ENCODE results near the gene HRC.
"Not testable (repeated sequence)": the region's sequence is repeated elsewhere in the genome, so short reads cannot be mapped to it uniquely, and the experiment has no call there.

Gene HRC

DNA sequence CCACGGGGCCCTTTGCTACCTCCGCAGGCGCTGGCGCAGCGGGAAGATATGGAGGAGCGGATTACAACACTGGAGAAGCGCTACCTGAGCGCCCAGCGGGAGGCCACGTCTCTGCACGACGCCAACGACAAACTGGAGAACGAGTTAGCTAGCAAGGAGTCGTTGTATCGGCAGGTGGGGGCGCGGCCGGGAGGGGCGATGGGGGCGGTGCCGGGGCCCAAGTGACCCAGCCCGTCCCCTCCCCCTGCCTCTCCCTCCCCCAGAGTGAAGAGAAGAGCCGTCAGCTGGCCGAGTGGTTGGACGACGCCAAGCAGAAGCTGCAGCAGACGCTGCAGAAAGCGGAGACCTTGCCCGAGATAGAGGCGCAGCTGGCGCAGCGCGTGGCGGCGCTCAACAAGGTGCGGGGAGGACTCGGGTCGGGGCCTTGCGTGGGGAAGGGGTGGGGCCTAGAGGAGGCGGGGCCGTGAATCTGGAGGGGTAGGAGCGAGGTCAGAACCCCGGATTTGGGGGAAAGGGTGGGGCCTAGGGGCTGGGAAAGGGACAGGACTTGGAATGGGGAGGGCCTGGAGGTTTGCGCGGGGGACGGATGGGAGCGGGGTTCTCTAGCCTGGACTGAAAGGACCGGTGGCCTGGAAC, 22.1 kb downstream of the HRC start:
- DNase-seq, result peak; percentile 78

DNA sequence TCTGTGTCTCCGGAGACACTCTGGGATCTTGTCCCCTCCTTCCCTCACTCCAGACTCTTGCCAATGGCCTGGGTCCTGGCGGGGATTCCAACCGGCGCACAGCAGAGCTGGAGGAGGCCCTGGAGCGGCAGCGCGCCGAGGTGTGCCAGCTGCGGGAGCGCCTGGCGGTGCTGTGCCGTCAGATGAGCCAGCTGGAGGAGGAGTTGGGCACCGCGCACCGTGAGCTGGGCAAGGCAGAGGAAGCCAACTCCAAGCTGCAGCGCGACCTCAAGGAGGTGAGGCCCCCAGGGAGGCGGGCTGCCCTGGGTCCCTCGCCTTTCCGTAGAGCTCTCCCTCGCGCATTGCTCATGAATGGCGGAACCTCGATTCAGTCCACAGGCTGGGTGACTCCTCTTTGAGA, 24.9 kb downstream of the HRC start:
- DNase-seq, result no peak

DNA sequence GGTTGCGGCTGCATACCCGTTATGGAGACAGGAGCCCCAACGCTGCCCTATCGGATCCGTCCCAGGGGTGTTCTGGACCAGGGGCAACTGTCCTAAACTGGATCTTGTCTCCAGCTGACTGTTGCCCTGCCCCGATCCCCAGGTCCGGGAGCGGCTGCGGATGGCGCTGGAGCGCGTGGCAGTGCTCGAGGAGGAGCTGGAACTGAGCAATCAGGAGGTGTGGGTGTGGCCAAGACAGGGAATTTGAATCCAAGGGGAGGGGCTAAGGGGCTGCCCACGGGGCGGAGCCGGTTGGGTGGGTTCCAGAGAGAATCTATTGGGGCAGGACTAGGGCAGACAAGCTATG, 26.0 kb downstream of the HRC start:
- peak; percentile 22 for DNase-seq

DNA sequence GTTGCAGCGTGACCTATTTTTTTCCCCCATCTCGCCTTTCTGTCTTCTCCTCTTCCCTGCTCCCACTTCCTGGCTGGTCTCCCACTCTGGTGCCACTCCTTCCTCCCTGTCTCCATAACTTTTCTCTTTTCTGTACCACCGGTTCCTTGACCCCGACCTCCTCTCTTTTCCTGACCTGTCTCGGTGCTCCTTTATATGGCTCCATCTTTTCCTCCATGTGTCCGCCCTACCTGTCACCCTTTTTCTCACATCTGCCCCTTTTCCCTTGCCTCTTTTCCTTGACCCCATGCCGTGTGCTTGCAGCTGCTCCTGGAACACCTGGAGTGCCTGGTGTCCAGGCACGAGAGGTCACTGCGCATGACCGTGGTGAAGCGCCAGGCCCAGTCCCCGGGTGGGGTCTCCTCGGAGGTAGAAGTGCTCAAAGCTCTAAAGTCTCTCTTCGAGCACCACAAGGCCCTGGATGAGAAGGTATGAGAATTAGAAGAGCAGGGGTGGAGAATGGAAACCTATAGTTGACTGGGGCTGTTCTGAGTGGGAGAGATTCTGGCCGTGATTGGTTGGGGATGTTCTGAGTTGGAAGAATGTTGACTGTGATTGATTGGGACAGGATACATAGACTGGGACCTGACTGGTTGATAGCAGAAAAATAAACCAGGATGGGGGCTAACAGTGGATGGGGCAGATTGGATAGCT, 26.5 kb downstream of the HRC start:
- peak; percentile 64 for DNase-seq

DNA sequence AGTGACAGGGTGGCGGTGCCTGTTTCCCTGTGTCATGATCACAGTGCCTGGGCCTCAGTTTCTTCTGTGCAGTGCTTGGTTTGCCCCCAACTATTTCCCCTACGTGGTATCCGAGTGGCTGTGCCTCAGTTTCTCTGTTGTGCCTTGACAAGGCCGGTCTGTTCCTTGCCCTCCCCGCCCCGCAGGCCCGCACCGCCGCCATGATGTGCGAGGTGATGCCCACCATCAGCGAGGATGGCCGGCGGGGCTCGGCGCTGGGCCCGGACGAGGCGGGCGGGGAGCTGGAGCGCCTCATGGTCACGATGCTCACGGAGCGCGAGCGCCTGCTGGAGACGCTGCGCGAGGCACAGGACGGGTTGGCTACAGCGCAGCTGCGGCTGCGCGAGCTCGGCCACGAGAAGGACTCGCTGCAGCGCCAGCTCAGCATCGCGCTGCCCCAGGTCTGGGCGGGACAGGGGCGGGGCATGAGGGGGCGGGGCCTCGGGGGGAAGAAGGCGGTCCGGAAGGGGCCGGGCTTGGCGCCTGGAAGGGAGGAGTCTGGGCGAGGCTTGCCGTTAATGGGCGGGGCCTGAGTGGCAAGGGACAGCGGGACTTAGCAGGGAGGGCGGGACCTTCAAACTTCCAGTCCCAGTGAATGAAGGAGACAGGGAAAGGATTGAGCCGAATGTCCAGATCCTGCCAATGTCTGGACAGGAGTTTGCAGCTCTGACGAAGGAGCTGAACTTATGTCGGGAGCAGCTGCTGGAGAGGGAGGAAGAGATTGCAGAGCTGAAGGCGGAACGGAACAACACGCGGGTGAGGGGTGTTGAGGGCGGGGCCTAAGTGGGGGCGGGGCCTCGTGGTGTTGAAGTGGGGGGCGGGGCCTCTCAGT, 27.3 kb downstream of the HRC start:
- peak; percentile 98 for DNase-seq

DNA sequence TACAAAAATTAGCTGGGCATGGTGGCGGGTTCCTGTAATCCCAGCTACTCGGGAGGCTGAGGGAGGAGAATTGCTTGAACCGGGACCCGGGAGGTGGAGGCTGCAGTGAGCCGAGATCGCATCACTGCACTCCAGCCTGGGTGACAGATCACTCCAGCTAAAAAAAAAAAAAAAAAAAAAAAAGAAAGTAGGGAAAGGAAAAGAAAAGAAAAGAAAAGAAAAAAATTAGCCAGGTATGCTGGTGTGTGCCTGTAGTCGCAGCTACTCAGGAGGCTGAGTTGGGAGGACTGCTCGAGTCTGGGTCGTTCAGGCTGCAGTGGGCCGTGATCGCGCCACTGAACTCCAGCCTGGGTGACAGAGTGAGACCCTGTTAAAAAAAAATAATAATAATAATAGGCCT, 28.0 kb downstream of the HRC start:
- not testable (repeated sequence) for DNase-seq

DNA sequence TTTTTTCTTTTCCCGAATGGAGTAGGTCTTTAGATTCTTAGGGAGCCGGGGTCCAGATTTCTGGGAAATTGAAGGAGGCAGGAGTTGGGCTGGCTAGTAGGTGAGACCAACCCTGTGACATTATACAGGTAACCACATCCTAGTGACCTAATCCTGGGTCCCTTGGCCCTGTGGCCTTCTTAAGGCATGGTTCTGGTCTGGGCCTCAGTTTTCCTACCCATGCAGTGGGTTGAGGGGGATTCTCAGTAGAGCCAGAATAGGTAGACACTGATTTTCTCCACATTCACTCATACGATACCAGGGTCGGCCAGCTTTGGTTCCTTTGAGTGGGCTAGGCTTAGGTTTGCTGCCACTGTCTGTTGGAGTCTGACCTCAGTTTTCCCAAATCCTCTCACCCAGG, 28.6 kb downstream of the HRC start:
- DNase-seq, result no peak

DNA sequence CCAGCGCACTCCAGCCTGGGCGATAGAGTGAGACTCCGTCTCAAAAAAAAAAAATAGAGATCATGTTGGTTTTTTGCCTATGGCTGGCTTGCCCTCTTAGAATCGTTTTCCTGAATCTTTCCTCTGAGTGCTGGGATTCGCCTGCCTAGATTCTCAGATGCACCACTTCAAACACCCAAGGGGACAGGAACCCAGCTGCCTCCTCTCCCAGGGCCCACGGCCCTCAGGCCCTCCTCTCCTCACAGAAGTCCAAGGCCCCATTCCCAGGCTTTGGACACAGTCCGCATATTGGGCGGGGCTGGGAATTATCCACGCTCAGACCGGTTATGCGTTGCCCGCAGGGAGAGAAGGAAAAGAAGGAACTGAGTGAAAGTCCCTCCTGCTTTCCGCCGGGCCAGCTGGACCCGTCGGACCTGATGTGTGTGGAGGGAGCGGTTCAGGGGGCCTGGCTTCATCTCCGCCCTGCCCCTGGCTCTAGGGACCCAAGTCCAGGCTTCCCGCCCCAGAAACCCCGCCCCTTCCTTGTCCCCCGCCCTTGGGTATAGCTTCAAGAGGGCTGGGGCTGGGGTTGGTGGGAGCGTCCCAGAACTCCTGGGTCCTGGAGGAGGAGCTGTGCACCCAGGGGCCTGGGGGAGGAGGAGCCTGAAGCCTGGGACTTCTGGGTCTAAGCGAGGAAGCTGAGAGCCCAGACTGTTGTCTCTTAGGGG, 30.0 kb downstream of the HRC start:
- peak; percentile 89 for DNase-seq

DNA sequence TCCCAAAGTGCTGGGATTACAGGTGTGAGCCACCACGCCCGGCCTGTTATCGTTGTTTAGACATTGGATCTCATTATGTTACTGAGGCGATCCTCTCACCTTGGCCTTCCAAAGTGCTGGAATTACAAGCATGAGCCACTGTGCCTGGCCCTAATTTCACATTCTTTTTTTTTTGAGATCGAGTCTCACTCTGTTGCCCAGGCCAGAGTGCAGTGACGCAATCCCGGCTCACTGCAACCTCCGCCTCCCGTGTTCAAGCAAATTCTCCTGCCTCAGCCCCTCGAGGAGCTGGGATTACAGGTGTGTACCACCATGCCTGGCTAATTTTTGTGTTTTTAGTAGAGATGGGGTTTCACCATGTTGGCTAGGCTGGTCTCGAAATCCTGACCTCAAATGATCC, 31.9 kb downstream of the HRC start:
- not testable (repeated sequence) for DNase-seq

DNA sequence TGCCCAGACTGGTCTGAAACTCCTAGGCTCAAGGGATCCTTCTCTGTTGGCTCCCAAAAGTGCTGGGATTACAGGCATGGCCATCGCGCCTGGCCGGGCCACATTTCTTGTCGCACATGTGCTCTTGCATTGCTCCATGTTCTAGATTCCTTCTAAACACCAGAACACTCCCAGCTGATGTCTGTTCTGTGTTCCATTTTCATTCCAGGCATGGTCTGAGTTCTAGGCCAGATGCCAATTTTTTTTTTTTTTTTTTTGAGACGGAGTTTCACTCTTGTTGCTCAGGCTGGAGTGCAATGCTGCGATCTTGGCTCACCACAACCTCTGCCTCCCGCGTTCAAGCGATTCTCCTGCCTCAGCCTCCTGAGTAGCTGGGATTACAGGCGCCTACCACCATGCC, 33.4 kb downstream of the HRC start:
- not testable (repeated sequence) for DNase-seq

DNA sequence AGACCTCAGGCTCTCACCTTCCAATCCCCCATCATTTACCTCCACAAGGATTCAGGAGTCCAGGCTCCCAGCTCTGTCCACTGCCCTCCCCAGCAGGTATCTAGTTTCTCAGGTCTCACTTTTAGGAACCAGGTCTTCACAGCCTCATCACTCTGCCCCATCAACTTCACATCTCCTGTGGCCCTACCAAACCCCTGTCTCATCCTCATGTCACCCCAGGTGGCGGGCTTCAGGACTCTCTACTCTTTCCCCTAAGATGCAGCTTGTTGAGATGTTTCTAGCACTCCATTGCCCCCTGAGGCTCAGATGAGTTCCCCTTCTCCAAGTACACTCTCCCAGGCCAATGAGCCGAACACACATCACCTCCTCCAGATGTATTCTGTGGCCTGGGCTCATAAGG, 34.3 kb downstream of the HRC start:
- no peak for DNase-seq

DNA sequence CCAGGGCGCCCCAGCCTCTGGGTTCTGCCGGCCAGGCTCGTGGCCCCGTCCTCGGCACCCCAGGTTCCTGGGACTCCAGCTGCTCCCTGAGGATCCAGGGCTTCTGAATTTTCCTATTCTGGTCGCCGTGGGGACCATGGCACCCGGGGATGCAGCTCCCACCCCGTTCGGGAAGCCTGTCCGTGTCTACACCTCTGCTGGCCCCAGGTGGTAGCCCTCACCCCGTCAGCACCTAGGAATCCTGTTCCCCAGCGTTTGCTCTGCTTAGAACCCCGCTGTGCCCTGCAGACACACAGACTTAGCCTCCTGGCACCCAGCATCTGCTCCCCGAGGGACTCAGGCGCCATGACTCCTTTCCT, 34.9 kb downstream of the HRC start:
- peak; percentile 44 for DNase-seq

DNA sequence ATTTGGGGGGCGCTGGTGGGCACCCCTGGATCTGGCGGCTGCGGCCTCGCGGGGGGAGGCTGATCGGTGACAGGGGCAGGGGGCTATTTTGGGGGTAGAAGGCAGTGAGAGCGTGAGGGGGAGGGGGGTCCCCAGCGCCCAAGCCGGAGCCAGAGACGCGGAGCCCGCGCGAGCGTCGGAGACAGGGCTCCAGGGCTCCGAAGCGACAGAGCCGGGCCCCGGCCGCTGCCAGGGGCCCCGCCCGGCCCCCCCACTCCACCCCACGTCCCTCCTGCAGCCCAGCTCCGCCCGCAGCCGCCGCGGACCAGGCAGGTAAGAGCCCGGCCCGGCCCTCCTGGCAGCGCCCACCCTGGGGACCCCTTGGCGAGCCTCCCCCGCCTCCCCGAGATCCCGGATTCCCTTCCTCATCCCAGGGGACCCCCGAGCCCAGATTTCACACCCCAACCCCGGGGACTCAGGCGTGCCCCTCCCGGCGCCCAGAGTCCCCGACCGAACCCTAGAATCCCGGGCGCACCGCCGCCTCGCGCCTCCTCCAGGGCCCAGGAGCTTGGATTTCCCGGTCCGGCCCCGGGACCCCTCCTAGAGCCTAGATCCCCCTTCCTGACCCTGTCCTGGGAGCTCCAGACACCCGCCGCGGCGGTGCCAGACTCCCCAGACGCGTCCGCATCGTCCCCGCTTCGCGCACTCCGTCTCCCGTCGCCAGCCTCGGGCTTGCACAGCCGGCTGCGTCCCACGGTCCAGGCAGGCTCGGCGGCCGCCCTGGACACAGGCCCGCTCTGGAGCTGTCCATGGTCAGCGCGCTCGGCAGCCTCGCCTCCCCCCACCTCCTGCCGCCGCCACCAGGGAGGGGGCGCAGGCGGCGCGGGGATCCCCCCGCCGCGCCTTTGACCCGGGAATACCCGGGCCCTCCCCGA, 35.5 kb downstream of the HRC start, which contains the start of gene PPFIA3:
TSS of gene PPFIA3 (plus strand) at position 134 of the 914 bp plus-strand sequence. CDS start 8,330 bp downstream, outside the sequence.
- DNase-seq, result peak; percentile 69

DNA sequence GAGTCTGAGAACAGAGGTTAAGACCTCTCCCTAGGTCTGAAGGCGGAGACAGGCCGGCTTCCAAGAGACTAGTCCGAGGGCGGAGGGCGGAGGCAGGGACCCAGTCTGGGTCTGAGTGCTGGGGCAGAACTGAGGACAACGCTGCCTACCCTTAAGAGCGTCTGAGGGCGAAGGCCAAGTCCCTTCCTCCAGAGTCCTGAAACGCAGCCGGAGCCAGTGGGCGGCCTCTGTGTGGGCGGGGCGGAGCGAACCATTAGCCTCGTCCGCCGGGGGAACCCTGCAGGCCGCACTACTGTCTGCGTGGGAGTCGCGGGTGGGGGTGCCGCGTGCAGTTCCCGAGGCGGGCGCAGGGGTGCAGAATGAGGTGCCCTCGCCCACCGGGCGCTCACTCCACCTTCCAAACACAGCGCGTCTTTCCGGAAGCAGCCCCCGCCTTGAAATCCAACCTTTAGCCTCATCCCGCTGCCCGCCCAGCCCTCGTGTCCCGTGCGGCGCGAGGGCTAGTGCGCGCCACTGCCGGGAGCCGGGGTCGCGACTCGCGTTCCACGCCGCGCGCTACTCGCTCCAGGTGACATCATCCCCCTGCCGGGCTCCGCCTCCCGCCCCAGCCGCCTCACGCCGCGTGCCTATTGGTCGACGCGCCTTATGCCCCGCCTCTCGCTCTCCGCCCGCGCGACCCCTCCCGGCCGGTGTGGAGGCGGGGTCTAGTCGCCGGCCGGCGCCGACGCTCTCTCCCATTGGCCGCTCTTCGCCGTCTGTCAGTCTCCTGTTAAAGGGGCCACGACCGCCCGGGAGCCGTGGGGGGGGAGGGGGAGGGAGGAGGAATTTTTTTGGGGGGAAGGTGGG, 36.4 kb downstream of the HRC start, which contains the start of gene C19orf73:
TSS of gene C19orf73 (minus strand) at position 579 of the 846 bp plus-strand sequence. CDS start at position 458, 121 bp downstream.
- DNase-seq, result peak; percentile 97

DNA sequence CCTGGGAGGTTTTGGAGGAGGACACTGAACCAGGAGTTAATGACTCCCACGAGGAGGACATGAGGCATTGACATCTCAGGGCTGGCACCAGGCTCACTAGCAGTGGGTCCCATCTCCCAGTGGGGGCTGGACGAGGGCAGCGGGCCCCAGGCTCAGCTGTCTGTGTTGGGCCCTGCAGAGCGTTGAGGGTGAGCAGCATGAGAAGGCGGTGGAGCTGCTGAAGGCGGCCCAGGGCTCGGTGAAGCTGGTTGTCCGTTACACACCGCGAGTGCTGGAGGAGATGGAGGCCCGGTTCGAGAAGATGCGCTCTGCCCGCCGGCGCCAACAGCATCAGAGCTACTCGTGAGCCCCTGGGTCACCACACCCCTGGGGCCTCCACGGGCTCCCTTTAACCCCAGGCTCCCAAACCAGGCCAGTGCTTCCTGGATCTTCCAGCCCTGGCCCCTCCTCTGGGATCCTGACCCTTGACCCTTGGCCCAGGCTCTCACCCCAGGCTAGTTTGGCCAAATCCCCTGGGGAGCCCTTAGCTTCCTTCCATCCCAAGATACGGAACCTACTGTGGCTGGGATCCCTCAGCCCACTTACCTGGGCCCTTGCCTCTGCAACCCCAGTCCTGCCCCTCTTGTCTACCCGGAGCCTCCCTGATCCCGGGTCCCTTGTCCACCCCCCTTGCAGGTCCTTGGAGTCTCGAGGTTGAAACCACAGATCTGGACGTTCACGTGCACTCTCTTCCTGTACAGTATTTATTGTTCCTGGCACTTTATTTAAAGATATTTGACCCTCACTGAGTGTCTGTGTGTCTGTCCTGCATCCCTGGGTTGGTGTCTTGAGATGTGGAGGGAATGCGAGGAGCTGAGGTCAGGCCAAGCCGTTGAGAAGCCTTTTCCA, 37.3 kb downstream of the HRC start:
- no peak for DNase-seq

DNA sequence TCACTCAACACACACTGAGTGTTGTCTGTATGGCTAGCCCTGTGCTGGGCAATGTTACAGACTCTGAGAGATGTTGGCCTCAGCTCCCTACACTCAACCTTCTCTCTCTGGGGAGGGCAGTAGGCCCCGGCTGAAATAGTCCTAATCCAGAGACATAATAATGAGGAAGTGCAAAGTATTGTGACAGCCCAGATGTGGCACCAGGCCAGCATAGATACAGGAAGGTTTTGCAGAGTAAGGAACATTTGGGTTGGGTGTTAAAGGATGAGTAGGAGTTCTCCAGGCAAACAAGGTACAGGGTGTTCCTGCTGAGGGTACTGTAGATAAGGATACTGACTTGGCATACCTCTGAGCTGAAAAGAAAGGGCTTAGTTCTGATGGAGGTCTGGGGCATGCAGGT, 38.7 kb downstream of the HRC start:
- no peak for DNase-seq

DNA sequence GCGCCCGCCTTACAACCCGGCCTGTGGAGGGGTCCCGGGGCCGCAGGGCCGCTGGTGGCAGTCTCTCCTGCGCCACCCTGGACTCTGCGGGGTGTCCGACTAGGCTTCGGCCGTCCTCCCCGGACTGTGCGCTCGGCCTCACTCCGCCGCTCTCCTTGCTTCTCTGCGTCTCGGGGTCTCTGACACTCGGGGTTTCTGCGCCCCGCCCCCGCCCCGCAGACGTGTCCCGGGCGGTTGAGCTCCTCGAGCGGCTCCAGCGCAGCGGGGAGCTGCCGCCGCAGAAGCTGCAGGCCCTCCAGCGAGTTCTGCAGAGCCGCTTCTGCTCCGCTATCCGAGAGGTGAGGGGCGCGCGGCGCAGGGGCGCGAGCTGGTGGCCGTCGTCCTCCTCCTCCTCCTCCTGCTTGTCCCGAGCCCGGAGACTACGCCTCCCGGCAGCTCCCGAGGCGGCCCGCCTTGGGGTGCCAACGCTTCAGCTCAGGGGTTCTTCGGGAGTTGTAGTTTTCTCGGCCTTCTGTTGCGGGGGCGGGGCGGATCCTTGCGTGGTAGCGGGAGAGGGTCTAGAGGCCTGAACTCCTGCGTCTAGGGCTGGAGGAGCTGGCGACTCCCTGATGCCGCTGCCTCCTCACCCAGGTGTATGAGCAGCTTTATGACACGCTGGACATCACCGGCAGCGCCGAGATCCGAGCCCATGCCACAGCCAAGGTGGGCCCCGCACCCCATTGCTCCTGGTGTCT, 40.4 kb downstream of the HRC start:
- DNase-seq, result peak; percentile 70

DNA sequence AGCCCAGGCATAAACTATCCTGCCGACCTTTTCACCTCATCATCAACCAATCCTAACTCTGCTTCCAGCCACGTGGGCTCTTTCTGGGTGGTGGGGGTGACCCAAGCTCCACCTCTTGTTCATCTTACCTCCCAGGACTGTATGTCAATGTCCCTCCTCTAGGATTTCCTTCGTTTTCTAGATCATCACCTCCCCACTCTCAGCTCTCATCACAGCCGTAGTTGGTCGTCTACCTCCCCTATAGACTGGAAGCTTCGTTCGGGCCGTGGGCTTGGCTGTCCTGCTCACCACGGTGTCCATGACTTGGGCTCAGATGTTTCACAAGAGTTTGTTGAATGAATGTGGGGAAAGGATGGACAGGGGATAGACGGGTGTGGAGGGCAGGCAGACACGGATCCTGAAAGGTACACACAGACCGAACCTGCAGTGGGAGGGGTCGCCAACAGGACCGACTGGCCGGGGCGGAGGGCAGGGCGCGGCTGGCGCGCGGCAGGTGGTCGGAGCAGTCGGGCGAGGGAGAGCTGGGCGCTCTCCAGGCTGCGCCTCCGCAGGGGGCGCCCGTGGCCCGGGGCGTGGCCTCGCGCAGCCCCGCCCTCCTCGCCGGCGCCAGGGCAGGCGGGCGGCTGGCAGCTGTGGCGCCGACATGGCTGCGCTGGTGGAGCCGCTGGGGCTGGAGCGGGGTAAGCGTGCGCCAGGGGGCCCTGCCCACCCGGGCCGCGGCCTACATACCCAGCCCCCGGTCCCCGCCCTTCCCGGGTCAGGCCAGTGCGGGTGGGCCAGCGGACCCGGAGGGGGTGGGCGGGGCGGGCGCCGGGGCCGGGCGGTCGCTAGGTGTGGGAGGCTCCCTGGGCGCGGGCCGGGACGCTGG, 41.2 kb downstream of the HRC start, which contains the start of gene LIN7B:
TSS of gene LIN7B (plus strand) at position 609 of the 868 bp plus-strand sequence. CDS start at position 644, 35 bp downstream.
- DNase-seq, result peak; percentile 88

All from NCI-H69 (cell line).